AG04450 (cell line): Measurements from ENCODE around the gene CCDC12. TPM values are rescaled to one million over a fixed set of nuclear protein-coding genes. Genes with fewer than 3 reads are reported as not detected.

Experiments
- CTCF ChIA-PET: fragments of 300-600, 350-600 bp; formaldehyde crosslinking; extraction: SDS; loops from one replicate; lab custom pipeline; 2022; ENCODE audit warnings: antibody characterized with exemption, inconsistent platforms; lab: Charles Lee
- POLR2A ChIA-PET: fragments of 350-600 bp; formaldehyde crosslinking; extraction: SDS; loops from one replicate; lab custom pipeline; 2021; ENCODE audit warnings: antibody characterized with exemption, inconsistent platforms; lab: Yijun Ruan, JAX
- DNase-seq: peaks from one replicate; pipeline ENCODE4 v3.0.0-alpha.2; 2011; ENCODE audit warnings: low read depth, low spot score
- H3K27ac ChIP-seq: one replicate; pipeline ENCODE4 v1.5.1; 2012; ENCODE audit warnings: low read depth, low read length, control low read depth
- H3K27me3 ChIP-seq: one replicate; pipeline ENCODE4 v1.6.0; 2012; ENCODE audit warnings: low read length; ENCODE audit not compliant: control insufficient read depth, insufficient read depth
- H3K4me3 ChIP-seq: 2 replicates; pipeline ENCODE4 v1.5.1; 2011; ENCODE audit warnings: mild to moderate bottlenecking, low read depth, low read length, control low read depth
- H3K9me3 ChIP-seq: 2 replicates; pipeline ENCODE4 v1.5.1; 2012; ENCODE audit warnings: low read length; ENCODE audit not compliant: control insufficient read depth, insufficient read depth
- CTCF ChIP-seq: IDR thresholded peaks from 2 replicates; pipeline ENCODE4 v1.5.1; 2011; ENCODE audit warnings: low read depth, low read length, control low read depth, inconsistent platforms
- polyA plus RNA-seq: library from polyadenylated mRNA; depleted of rRNA; stranded (reverse); fragments of >200 nt; gene quantifications from 2 replicates; pipeline ENCODE4 v1.2.3, GENCODE V29; 2011

CCDC12 gene
- polyA plus RNA-seq, 1 experiment, result 18.3 TPM

- no peaks in the 10 kb centered on the region; the same call in 1 of the 2 replicates for H3K9me3 ChIP-seq
- no peak for DNase-seq
- no peaks in the 10 kb centered on the region for H3K27me3 ChIP-seq
- ChIA-PET CTCF (interaction anchor here (1.4 kb wide), 1 partner anchor 77 kb away, joined by 6 read pairs; no protein-coding TSS in a partner anchor), POLR2A (no interaction called here)
- no peak overlapping the region for H3K27ac ChIP-seq
- TF ChIP-seq CTCF, result no peak
- no peak overlapping the region for H3K4me3 ChIP-seq
Observed at GRCh38 chr3:47012342-47013230, 36.0 kb upstream of the CCDC12 start.

GRCh38 chr3:47011371-47011770 lies 34.8 kb upstream of the CCDC12 start:
- H3K9me3 ChIP-seq, result no peaks in the 10 kb centered on the region; the same call in 1 of the 2 replicates
- no peak for TF ChIP-seq CTCF
- H3K4me3 ChIP-seq, result no peak overlapping the region
- no peak for DNase-seq
- H3K27ac ChIP-seq, result no peak overlapping the region
- ChIA-PET POLR2A (no interaction called here), CTCF (interaction anchor here (0.6 to 1.4 kb wide), 2 partner anchors 76 to 312 kb away, joined by 6 read pairs; no protein-coding TSS in a partner anchor)
- H3K27me3 ChIP-seq, result no peaks in the 10 kb centered on the region

- Histone ChIP-seq H3K27me3 (no peaks in the 10 kb centered on the region), H3K9me3 (no peaks in the 10 kb centered on the region; the same call in 1 of the 2 replicates)
- CTCF ChIA-PET, result interaction anchor here (0.6 to 1.4 kb wide), 2 partner anchors 75 to 313 kb away, joined by 6 read pairs; no protein-coding TSS in a partner anchor
Observed at GRCh38 chr3:47010910-47011309, 34.4 kb upstream of the CCDC12 start.

GRCh38 chr3:47010111-47010712 lies 33.7 kb upstream of the CCDC12 start:
- Histone ChIP-seq H3K27ac (peak overlapping the region; percentile 73), H3K4me3 (no peak overlapping the region), H3K27me3 (no peaks in the 10 kb centered on the region), H3K9me3 (no peaks in the 10 kb centered on the region; the same call in 1 of the 2 replicates)
- DNase-seq, result no peak
- TF ChIP-seq CTCF, result no peak
- CTCF ChIA-PET, result no interaction called here
- POLR2A ChIA-PET, result interaction anchor here (1.2 kb wide), 2 partner anchors 34 to 75 kb away, joined by 5 read pairs; partner anchors contain the start of gene CCDC12

More at GRCh38 chr3:47010910-47011309, 34.4 kb upstream of the CCDC12 start:
- no peak for TF ChIP-seq CTCF
- H3K27ac ChIP-seq, result no peak overlapping the region
- H3K4me3 ChIP-seq, result no peak overlapping the region
- POLR2A ChIA-PET, result no interaction called here
- no peak for DNase-seq
